ENCODE results near the gene TNFAIP8L2. TPM values are rescaled to one million over a fixed set of nuclear protein-coding genes. Genes with fewer than 3 reads are reported as not detected.

TNFAIP8L2 gene
- total RNA-seq, 1 experiment from 2014 or later = 0.15 TPM

GRCh38 chr1:151159373-151159772, 2.9 kb downstream of the TNFAIP8L2 start:
- H3K36me3 Mint-ChIP-seq = peaks cover 24% of the 10 kb centered on the region
- H3K4me1 Mint-ChIP-seq = peaks cover 11% of the 10 kb centered on the region
- peak overlapping the region; percentile 54 for H3K27ac Mint-ChIP-seq
- no peaks in the 10 kb centered on the region for H3K9me3 Mint-ChIP-seq
- POLR2A ChIA-PET = no interaction called here
- no peak for TF ChIP-seq NFE2L1 (CRISPR knock-in tag; IDR thresholded peaks at IDR 0.05)
- ATAC-seq (no peak), DNase-seq (ENCODE audit: low spot score) (no peak)
- CTCF ChIA-PET = interaction anchor here (1.0 to 6.9 kb wide), 6 partner anchors 17 to 88 kb away, joined by 3 to 167 read pairs (median 3); no protein-coding TSS in a partner anchor
- no peaks in the 10 kb centered on the region for H3K27me3 Mint-ChIP-seq (ENCODE audit: low read depth)
- H3K4me3 Mint-ChIP-seq = no peak overlapping the region

GRCh38 chr1:151164732-151165280, 8.4 kb downstream of the TNFAIP8L2 start:
- no peak for TF ChIP-seq RELA (CRISPR knock-in tag; IDR thresholded peaks at IDR 0.05; ENCODE audit: borderline replicate concordance)
- TF ChIP-seq CREM (CRISPR knock-in tag; IDR thresholded peaks at IDR 0.05) = no peak
- no peak for TF ChIP-seq E2F5 (CRISPR knock-in tag; IDR thresholded peaks at IDR 0.05)
- TF ChIP-seq CREB1 (CRISPR knock-in tag; IDR thresholded peaks at IDR 0.05) = no peak
- no peak for TF ChIP-seq NR1H2 (CRISPR knock-in tag; IDR thresholded peaks at IDR 0.05)
- TF ChIP-seq MAX (CRISPR knock-in tag; IDR thresholded peaks at IDR 0.05) = no peak
- no peak for TF ChIP-seq PRDM15 (CRISPR knock-in tag; IDR thresholded peaks at IDR 0.05)
- no peak for TF ChIP-seq CTCF (IDR thresholded peaks at IDR 0.05)
- TF ChIP-seq MXD4 (CRISPR knock-in tag; IDR thresholded peaks at IDR 0.05; ENCODE audit: borderline replicate concordance) = no peak
- no peak for TF ChIP-seq ZBTB21 (CRISPR knock-in tag; IDR thresholded peaks at IDR 0.05; ENCODE audit: borderline replicate concordance)
- no peak for TF ChIP-seq ATF2 (CRISPR knock-in tag; IDR thresholded peaks at IDR 0.05; ENCODE audit: borderline replicate concordance, low read depth)
- TF ChIP-seq GABPB1 (CRISPR knock-in tag; IDR thresholded peaks at IDR 0.05) = no peak
- TF ChIP-seq ARID4B (CRISPR knock-in tag; IDR thresholded peaks at IDR 0.05; ENCODE audit: borderline replicate concordance) = no peak
- TF ChIP-seq ZBTB43 (CRISPR knock-in tag; IDR thresholded peaks at IDR 0.05) = no peak
- no peak for TF ChIP-seq TCF7 (CRISPR knock-in tag; IDR thresholded peaks at IDR 0.05; ENCODE audit: low read depth)
- Mint-ChIP-seq H3K4me1 (peaks cover 15% of the 10 kb centered on the region), H3K27ac (peak overlapping the region; percentile 50), H3K9me3 (no peaks in the 10 kb centered on the region), H3K4me3 (peak overlapping the region; percentile 99), H3K36me3 (peaks cover 34% of the 10 kb centered on the region), H3K27me3 (ENCODE audit: low read depth) (no peaks in the 10 kb centered on the region; the same call in 1 of the 2 replicates)
- CTCF ChIA-PET = interaction anchor here (0.5 to 4.1 kb wide), 13 partner anchors 8 to 627 kb away, joined by 3 to 39 read pairs (median 5); partner anchors contain the start of genes C1orf56, CDC42SE1, GABPB2 and MLLT11
- no peak for DNase-seq (ENCODE audit: low spot score)
- POLR2A ChIA-PET = interaction anchor here (0.6 to 1.3 kb wide), 6 partner anchors 20 to 105 kb away, joined by 3 to 4 read pairs (median 3); partner anchors contain the start of gene MLLT11
- ATAC-seq = no peak

Data from WTC11 (cell line).